HCT116 (cell line): ENCODE results near the gene LCE2C. TPM values are rescaled to one million over a fixed set of nuclear protein-coding genes. Genes with fewer than 3 reads are reported as not detected.

Experiments used
- ATAC-seq: fragments of 200-7000 bp; cut with Tn5 transposase; 2 replicates; pipeline ENCODE4 v1.9.1; 2020; ENCODE audit warnings: mild to moderate bottlenecking, moderate library complexity
- BruUV-seq: library from RNA; stranded (reverse); fragments of 400-500 nt; replicated peaks from 2 replicates; lab custom pipeline; 2021; lab: Mats Ljungman, UMichigan
- CTCF ChIA-PET: fragments of 300-600 bp; sonication (Branson Sonifier 250); formaldehyde crosslinking; loops from one replicate; lab custom pipeline; 2021; ENCODE audit warnings: antibody characterized with exemption; lab: Charles Lee
- POLR2A ChIA-PET: fragments of 300-600, 350-600 bp; sonication (Branson Sonifier 250); formaldehyde crosslinking; loops from one replicate; lab custom pipeline; 2021; ENCODE audit warnings: antibody characterized with exemption; lab: Charles Lee
- RAD21 ChIA-PET, 2 experiments: fragments of 300-600 bp; sonication (Branson Sonifier 250); formaldehyde crosslinking; loops; one replicate each; lab custom pipeline; 2023; ENCODE audit warnings: low total read pairs in 2 of 2; ENCODE audit not compliant: uncharacterized antibody in 2 of 2, unreplicated experiment in 2 of 2, low non-redundant PET in 1 of 2; lab: Charles Lee
- DNase-seq: peaks from one replicate; pipeline ENCODE4 v3.0.0-alpha.2; 2010; ENCODE audit warnings: low read depth, low spot score
- H2AFZ ChIP-seq: fragments of 200-600 bp; shearing (Covaris generic), sonication (generic); 2 replicates; pipeline ENCODE4 v1.6.1; 2017; ENCODE audit warnings: low read depth, mixed run types, mixed read lengths, antibody characterized with exemption, low read length; ENCODE audit not compliant: poor library complexity, severe bottlenecking
- H3K27ac ChIP-seq: 2 replicates; pipeline ENCODE4 v1.5.1; 2012; ENCODE audit warnings: low read depth, low read length
- H3K27me3 ChIP-seq: fragments of 200-600 bp; sonication (generic); 2 replicates; pipeline ENCODE4 v1.6.1; 2016; ENCODE audit warnings: mixed run types, low read length, mixed read lengths; ENCODE audit not compliant: insufficient read depth
- H3K36me3 ChIP-seq, 2 experiments: fragments of 200-500 bp in 1 of 2; fragments of 200-600 bp in 1 of 2; sonication (Bioruptor generic) in 1 of 2; sonication (generic) in 1 of 2; 2 replicates each; pipeline versions ENCODE4 v1.5.1 to v1.6.1; 2014 to 2016; ENCODE audit warnings: low read length in 2 of 2, inconsistent platforms in 1 of 2, mixed read lengths in 1 of 2, mixed run types in 1 of 2; ENCODE audit not compliant: insufficient read depth in 2 of 2, control insufficient read depth in 1 of 2
- H3K4me1 ChIP-seq, 2 experiments: fragments of 200-600 bp in 1 of 2; sonication (generic) in 1 of 2; 2 replicates each; pipeline versions ENCODE4 v1.5.1 to v1.6.1; 2012 to 2017; ENCODE audit warnings: low read length in 2 of 2, inconsistent platforms in 1 of 2, mild to moderate bottlenecking in 1 of 2, mixed read lengths in 1 of 2, mixed run types in 1 of 2, moderate library complexity in 1 of 2; ENCODE audit not compliant: insufficient read depth in 2 of 2, control insufficient read depth in 1 of 2
- H3K4me2 ChIP-seq: fragments of 200-600 bp; sonication (generic); 2 replicates; pipeline ENCODE4 v1.6.1; 2017; ENCODE audit warnings: mixed run types, low read length, mixed read lengths
- H3K4me3 ChIP-seq, 2 experiments: fragments of 200-600 bp in 1 of 2; sonication (generic) in 1 of 2; replicated peaks in 1 of 2; 2 replicates each; pipeline ENCODE4 v1.5.1; 2011 to 2016; ENCODE audit warnings: low read length in 2 of 2, control low read depth in 1 of 2, low read depth in 1 of 2, mild to moderate bottlenecking in 1 of 2, mixed read lengths in 1 of 2, mixed run types in 1 of 2
- H3K79me2 ChIP-seq: fragments of 200-600 bp; sonication (generic); 2 replicates; pipeline ENCODE4 v1.6.1; 2017; ENCODE audit warnings: mild to moderate bottlenecking, mixed run types, low read length, moderate library complexity, mixed read lengths; ENCODE audit not compliant: insufficient read depth
- H3K9ac ChIP-seq: fragments of 200-600 bp; sonication (generic); 2 replicates; pipeline ENCODE4 v1.6.1; 2016; ENCODE audit warnings: low read length, mixed read lengths
- H3K9me2 ChIP-seq: fragments of 200-600 bp; sonication (generic), shearing (Covaris generic); 2 replicates; pipeline ENCODE4 v1.6.1; 2017; ENCODE audit warnings: mixed run types, mild to moderate bottlenecking, moderate library complexity; ENCODE audit not compliant: insufficient read depth
- H3K9me3 ChIP-seq, 2 experiments: fragments of 200-500 bp in 1 of 2; fragments of 200-600 bp in 1 of 2; sonication (Bioruptor generic) in 1 of 2; sonication (generic) in 1 of 2; 2 replicates each; pipeline ENCODE4 v1.6.1; 2014 to 2017; ENCODE audit warnings: low read length in 2 of 2, mixed read lengths in 2 of 2, inconsistent platforms in 1 of 2, low read depth in 1 of 2, mild to moderate bottlenecking in 1 of 2, mixed run types in 1 of 2, moderate library complexity in 1 of 2; ENCODE audit not compliant: control insufficient read depth in 1 of 2, insufficient read depth in 1 of 2
- H4K20me1 ChIP-seq: fragments of 200-600 bp; sonication (generic), shearing (Covaris generic); 2 replicates; pipeline ENCODE4 v1.6.1; 2017; ENCODE audit warnings: mixed run types, mild to moderate bottlenecking, moderate library complexity; ENCODE audit not compliant: insufficient read depth
- CBX3 ChIP-seq: IDR thresholded peaks from 2 replicates; pipeline ENCODE4 v1.6.1; 2012; ENCODE audit warnings: low read depth
- CEBPB ChIP-seq: IDR thresholded peaks from 2 replicates; pipeline ENCODE4 v1.6.1; 2012; ENCODE audit warnings: low read depth
- EZH2phosphoT487 ChIP-seq: fragments of 200-600 bp; IDR thresholded peaks from 2 replicates; pipeline ENCODE4 v1.6.1; 2018; ENCODE audit warnings: antibody characterized with exemption, borderline replicate concordance
- POLR2A ChIP-seq: IDR thresholded peaks from 2 replicates; pipeline ENCODE4 v1.7.0; 2011; ENCODE audit warnings: borderline replicate concordance; ENCODE audit not compliant: insufficient read depth, insufficient read length; ENCODE audit errors: extremely low read depth
- SP1 ChIP-seq: IDR thresholded peaks from 2 replicates; pipeline ENCODE4 v1.6.1; 2012; ENCODE audit warnings: low read depth
- SRF ChIP-seq: IDR thresholded peaks from 2 replicates; pipeline ENCODE4 v1.6.1; 2012; ENCODE audit warnings: low read depth
- YY1 ChIP-seq: IDR thresholded peaks from 2 replicates; pipeline ENCODE4 v1.6.1; 2011; ENCODE audit warnings: low read length, low read depth, moderate library complexity, mild to moderate bottlenecking; ENCODE audit not compliant: insufficient replicate concordance; ENCODE audit errors: extremely low read depth
- intact Hi-C: fragments of 100-400 bp; cut with micrococcal nuclease; formaldehyde crosslinking; loops from 2 replicates; pipeline ENCODE4 v1.10.0; 2022
- total RNA-seq: library from RNA; stranded (reverse); gene quantifications from one replicate; pipeline ENCODE4 v1.2.1, GENCODE V29; 2021; ENCODE audit not compliant: unreplicated experiment
- TF ChIP-seq, protein P1 (sequence below): IDR thresholded peaks from 2 replicates; pipeline ENCODE4 v1.6.1; 2012
- TF ChIP-seq, protein P2 (sequence below): IDR thresholded peaks from 2 replicates; pipeline ENCODE4 v1.6.1; 2011; ENCODE audit warnings: mild to moderate bottlenecking, low read length, moderate library complexity; ENCODE audit not compliant: insufficient replicate concordance; ENCODE audit errors: extremely low read depth
- TF ChIP-seq, protein P3 (sequence below), 3 experiments: fragments of 200-600 bp in 1 of 3; sonication (generic) in 1 of 3; IDR thresholded peaks in 2 of 3; conservative IDR thresholded peaks in 1 of 3; 2 replicates each; pipeline ENCODE4 v1.5.1; 2012 to 2017; ENCODE audit warnings: low read depth in 2 of 3, low read length in 2 of 3, antibody characterized with exemption in 1 of 3, borderline replicate concordance in 1 of 3, control low read depth in 1 of 3, mild to moderate bottlenecking in 1 of 3, mixed read lengths in 1 of 3, mixed run types in 1 of 3, moderate library complexity in 1 of 3; ENCODE audit not compliant: insufficient read depth in 1 of 3

Gene LCE2C
- total RNA-seq, 1 experiment from 2014 or later: not detected

DNA sequence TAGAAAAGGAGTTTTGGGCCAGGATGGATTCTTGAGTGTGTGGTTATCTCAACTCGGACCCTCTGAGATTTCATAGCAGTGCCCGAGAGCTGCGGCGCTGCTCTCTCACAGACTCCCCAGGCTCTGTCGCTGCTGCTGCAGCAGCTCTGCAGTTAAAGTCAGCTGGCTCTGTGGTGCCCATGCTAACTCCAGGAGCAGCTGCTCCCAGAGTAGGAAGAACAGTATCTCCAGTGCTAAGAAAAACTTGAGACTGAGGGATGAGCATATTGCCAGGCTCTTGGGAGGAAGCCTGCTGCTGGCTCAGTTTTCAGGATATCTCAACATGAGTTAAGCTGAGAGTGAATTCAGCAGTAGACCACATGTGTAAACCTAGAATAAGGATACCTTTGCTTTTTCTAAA is 7.4 kb upstream of the LCE2C start (continued):
- no peak for TF ChIP-seq SRF
- TF ChIP-seq, protein P1, sequence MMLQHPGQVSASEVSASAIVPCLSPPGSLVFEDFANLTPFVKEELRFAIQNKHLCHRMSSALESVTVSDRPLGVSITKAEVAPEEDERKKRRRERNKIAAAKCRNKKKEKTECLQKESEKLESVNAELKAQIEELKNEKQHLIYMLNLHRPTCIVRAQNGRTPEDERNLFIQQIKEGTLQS: no peak
- no peak for TF ChIP-seq SP1
- TF ChIP-seq, all 23 proteins: peak for 0

DNA sequence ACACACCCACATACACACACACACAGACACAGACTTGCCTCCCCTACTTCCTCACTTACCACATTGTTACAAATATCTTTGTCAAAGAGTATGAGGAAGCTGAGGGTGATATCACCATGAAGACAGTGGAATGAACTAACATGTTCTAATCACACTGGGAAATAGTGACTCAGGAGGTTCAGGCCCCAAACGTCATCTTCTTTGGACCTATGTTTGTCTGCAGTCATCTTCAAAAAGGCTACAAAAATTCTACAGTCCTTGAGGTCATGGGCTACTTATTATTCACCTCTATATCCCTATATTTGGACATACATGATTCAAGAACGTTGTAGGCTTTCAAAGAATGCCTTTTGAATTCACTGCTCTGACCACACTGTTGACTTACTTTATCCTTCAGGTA is 2.1 kb upstream of the LCE2C start:
- BruUV-seq: no TSS peak
- intact Hi-C loops: no loop called here
- H3K36me3 ChIP-seq: no peaks in the 10 kb centered on the region
- no peak overlapping the region for H3K27ac ChIP-seq
- no peak overlapping the region for H3K4me3 ChIP-seq
- ATAC-seq (no peak), DNase-seq (no peak)
- CTCF ChIA-PET: no interaction called here
- no peak overlapping the region for H3K9ac ChIP-seq
- H2AFZ ChIP-seq: no peak overlapping the region
- no peaks in the 10 kb centered on the region for H3K4me1 ChIP-seq
- H3K4me2 ChIP-seq: no peak overlapping the region
- peaks cover 39% of the 10 kb centered on the region for H3K27me3 ChIP-seq
- no peaks in the 10 kb centered on the region for H4K20me1 ChIP-seq
- H3K79me2 ChIP-seq: no peaks in the 10 kb centered on the region
- RAD21 ChIA-PET: no interaction called here
- TF ChIP-seq, protein P1: no peak
- TF ChIP-seq, protein P2, sequence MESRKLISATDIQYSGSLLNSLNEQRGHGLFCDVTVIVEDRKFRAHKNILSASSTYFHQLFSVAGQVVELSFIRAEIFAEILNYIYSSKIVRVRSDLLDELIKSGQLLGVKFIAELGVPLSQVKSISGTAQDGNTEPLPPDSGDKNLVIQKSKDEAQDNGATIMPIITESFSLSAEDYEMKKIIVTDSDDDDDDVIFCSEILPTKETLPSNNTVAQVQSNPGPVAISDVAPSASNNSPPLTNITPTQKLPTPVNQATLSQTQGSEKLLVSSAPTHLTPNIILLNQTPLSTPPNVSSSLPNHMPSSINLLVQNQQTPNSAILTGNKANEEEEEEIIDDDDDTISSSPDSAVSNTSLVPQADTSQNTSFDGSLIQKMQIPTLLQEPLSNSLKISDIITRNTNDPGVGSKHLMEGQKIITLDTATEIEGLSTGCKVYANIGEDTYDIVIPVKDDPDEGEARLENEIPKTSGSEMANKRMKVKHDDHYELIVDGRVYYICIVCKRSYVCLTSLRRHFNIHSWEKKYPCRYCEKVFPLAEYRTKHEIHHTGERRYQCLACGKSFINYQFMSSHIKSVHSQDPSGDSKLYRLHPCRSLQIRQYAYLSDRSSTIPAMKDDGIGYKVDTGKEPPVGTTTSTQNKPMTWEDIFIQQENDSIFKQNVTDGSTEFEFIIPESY: no peak
- TF ChIP-seq, protein P3, sequence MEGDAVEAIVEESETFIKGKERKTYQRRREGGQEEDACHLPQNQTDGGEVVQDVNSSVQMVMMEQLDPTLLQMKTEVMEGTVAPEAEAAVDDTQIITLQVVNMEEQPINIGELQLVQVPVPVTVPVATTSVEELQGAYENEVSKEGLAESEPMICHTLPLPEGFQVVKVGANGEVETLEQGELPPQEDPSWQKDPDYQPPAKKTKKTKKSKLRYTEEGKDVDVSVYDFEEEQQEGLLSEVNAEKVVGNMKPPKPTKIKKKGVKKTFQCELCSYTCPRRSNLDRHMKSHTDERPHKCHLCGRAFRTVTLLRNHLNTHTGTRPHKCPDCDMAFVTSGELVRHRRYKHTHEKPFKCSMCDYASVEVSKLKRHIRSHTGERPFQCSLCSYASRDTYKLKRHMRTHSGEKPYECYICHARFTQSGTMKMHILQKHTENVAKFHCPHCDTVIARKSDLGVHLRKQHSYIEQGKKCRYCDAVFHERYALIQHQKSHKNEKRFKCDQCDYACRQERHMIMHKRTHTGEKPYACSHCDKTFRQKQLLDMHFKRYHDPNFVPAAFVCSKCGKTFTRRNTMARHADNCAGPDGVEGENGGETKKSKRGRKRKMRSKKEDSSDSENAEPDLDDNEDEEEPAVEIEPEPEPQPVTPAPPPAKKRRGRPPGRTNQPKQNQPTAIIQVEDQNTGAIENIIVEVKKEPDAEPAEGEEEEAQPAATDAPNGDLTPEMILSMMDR (IDR thresholded peaks at IDR 0.05 in 2 of 3, conservative IDR thresholded peaks at IDR 0.05 in 1 of 3; ENCODE audit: borderline replicate concordance in 1 of 3, insufficient read depth in 1 of 3, low read depth in 2 of 3, low read length in 2 of 3): no peak
- TF ChIP-seq EZH2phosphoT487: no peak
- no peak for TF ChIP-seq CBX3
- TF ChIP-seq POLR2A: no peak
- TF ChIP-seq CEBPB: no peak
- no peak for TF ChIP-seq YY1
- no peaks in the 10 kb centered on the region for H3K9me3 ChIP-seq
- no peaks in the 10 kb centered on the region for H3K9me2 ChIP-seq
- POLR2A ChIA-PET: interaction anchor here (0.6 kb wide), 1 partner anchor 17 kb away, joined by 3 read pairs; no protein-coding TSS in a partner anchor
